ENCODE measurements around the gene AMN1. TPM values are rescaled to one million over a fixed set of nuclear protein-coding genes. Genes with fewer than 3 reads are reported as not detected.
"Not testable (repeated sequence)": the region's sequence is repeated elsewhere in the genome, so short reads cannot be mapped to it uniquely, and the experiment has no call there.

AMN1 gene
- polyA plus RNA-seq, 4 donors = 1.3 to 8.6 (median 5.8) TPM

- H3K27ac ChIP-seq (ENCODE audit: low read depth in 1 of 3, low read length in 2 of 3) = no peak overlapping the region
- DNase-seq (no peak), FAIRE-seq (no peak)
- peaks cover 0 to 8% of the 10 kb centered on the region in 2 donors for H3K9me3 ChIP-seq (ENCODE audit: control insufficient read depth in 2 of 2, insufficient read depth in 1 of 2, low read depth in 1 of 2, low read length in 1 of 2)
- no peaks in the 10 kb centered on the region for H3K27me3 ChIP-seq (ENCODE audit: control insufficient read depth in 3 of 3, insufficient read depth in 3 of 3, low read length in 3 of 3)
- WGBS, 3 donors = 67 to 87% (median 80%) methylated on average over 4 of the region's 4 CpGs
- H3K4me1 ChIP-seq (ENCODE audit: control insufficient read depth in 3 of 3, insufficient read depth in 2 of 3, low read depth in 1 of 3, low read length in 2 of 3) = peaks cover 0 to 14% (median 0%) of the 10 kb centered on the region in 3 donors
- H3K4me3 ChIP-seq (ENCODE audit: low read depth in 1 of 3, low read length in 3 of 3) = no peak overlapping the region
- no peaks in the 10 kb centered on the region for H3K36me3 ChIP-seq (ENCODE audit: control insufficient read depth in 3 of 3, insufficient read depth in 2 of 3, low read depth in 1 of 3, low read length in 3 of 3)
Observed at GRCh38 chr12:31759632-31760459, 31.0 kb upstream of the AMN1 start.

- DNase-seq = peak; percentile 63 to 81
- not testable (repeated sequence) for H3K4me3 ChIP-seq (ENCODE audit: low read depth in 1 of 3, low read length in 3 of 3); H3K27me3 ChIP-seq (ENCODE audit: control insufficient read depth in 3 of 3, insufficient read depth in 3 of 3, low read length in 3 of 3); H3K9me3 ChIP-seq (ENCODE audit: control insufficient read depth in 2 of 2, insufficient read depth in 1 of 2, low read depth in 1 of 2, low read length in 1 of 2); FAIRE-seq; H3K36me3 ChIP-seq (ENCODE audit: control insufficient read depth in 3 of 3, insufficient read depth in 2 of 3, low read depth in 1 of 3, low read length in 3 of 3)
- Histone ChIP-seq H3K4me1 (ENCODE audit: control insufficient read depth in 3 of 3, insufficient read depth in 2 of 3, low read depth in 1 of 3, low read length in 2 of 3) (peaks cover 0 to 14% (median 0%) of the 10 kb centered on the region in 3 donors), H3K27ac (ENCODE audit: low read depth in 1 of 3, low read length in 2 of 3) (peak overlapping the region in 1 of 3 donors; percentile 37)
- 60 to 81% (median 65%) methylated on average over 5 of the region's 5 CpGs for WGBS, 3 donors
Observed at GRCh38 chr12:31758297-31758696, 29.5 kb upstream of the AMN1 start.

GRCh38 chr12:31756977-31757420 is 28.2 kb upstream of the AMN1 start:
- peak overlapping the region; percentile 64 to 85 (median 81) for H3K27ac ChIP-seq (ENCODE audit: low read depth in 1 of 3, low read length in 2 of 3)
- DNase-seq = peak; percentile 88

GRCh38 chr12:31752450-31752849 is 23.6 kb upstream of the AMN1 start:
- Histone ChIP-seq H3K4me1 (ENCODE audit: control insufficient read depth in 3 of 3, insufficient read depth in 2 of 3, low read depth in 1 of 3, low read length in 2 of 3) (peaks cover 0 to 16% (median 1%) of the 10 kb centered on the region in 3 donors), H3K27ac (ENCODE audit: low read depth in 1 of 3, low read length in 2 of 3) (peak overlapping the region in 1 of 3 donors; percentile 7), H3K27me3 (ENCODE audit: control insufficient read depth in 3 of 3, insufficient read depth in 3 of 3, low read length in 3 of 3) (no peaks in the 10 kb centered on the region), H3K9me3 (ENCODE audit: control insufficient read depth in 2 of 2, insufficient read depth in 1 of 2, low read depth in 1 of 2, low read length in 1 of 2) (peaks cover 0 to 38% of the 10 kb centered on the region in 2 donors), H3K4me3 (ENCODE audit: low read depth in 1 of 3, low read length in 3 of 3) (no peak overlapping the region), H3K36me3 (ENCODE audit: control insufficient read depth in 3 of 3, insufficient read depth in 2 of 3, low read depth in 1 of 3, low read length in 3 of 3) (no peaks in the 10 kb centered on the region)
- FAIRE-seq (no peak), DNase-seq (no peak)
- 77 to 85% (median 79%) methylated on average over 4 of the region's 4 CpGs for WGBS, 3 donors

More at GRCh38 chr12:31756977-31757420, 28.2 kb upstream of the AMN1 start:
- no peak for FAIRE-seq
- peaks cover 0 to 14% of the 10 kb centered on the region in 2 donors for H3K9me3 ChIP-seq (ENCODE audit: control insufficient read depth in 2 of 2, insufficient read depth in 1 of 2, low read depth in 1 of 2, low read length in 1 of 2)
- H3K4me1 ChIP-seq (ENCODE audit: control insufficient read depth in 3 of 3, insufficient read depth in 2 of 3, low read depth in 1 of 3, low read length in 2 of 3) = peaks cover 0 to 14% (median 0%) of the 10 kb centered on the region in 3 donors
- H3K36me3 ChIP-seq (ENCODE audit: control insufficient read depth in 3 of 3, insufficient read depth in 2 of 3, low read depth in 1 of 3, low read length in 3 of 3) = no peaks in the 10 kb centered on the region
- 6 to 53% (median 17%) methylated on average over 1 of the region's 1 CpG for WGBS, 3 donors
- H3K4me3 ChIP-seq (ENCODE audit: low read depth in 1 of 3, low read length in 3 of 3) = no peak overlapping the region
- no peaks in the 10 kb centered on the region for H3K27me3 ChIP-seq (ENCODE audit: control insufficient read depth in 3 of 3, insufficient read depth in 3 of 3, low read length in 3 of 3)

- no peak overlapping the region for H3K27ac ChIP-seq (ENCODE audit: low read depth in 1 of 3, low read length in 2 of 3)
- no peaks in the 10 kb centered on the region for H3K27me3 ChIP-seq (ENCODE audit: control insufficient read depth in 3 of 3, insufficient read depth in 3 of 3, low read length in 3 of 3)
- H3K36me3 ChIP-seq (ENCODE audit: control insufficient read depth in 3 of 3, insufficient read depth in 2 of 3, low read depth in 1 of 3, low read length in 3 of 3) = no peaks in the 10 kb centered on the region
- peaks cover 0 to 41% of the 10 kb centered on the region in 2 donors for H3K9me3 ChIP-seq (ENCODE audit: control insufficient read depth in 2 of 2, insufficient read depth in 1 of 2, low read depth in 1 of 2, low read length in 1 of 2)
- H3K4me3 ChIP-seq (ENCODE audit: low read depth in 1 of 3, low read length in 3 of 3) = no peak overlapping the region
- WGBS, 3 donors = 53 to 69% (median 65%) methylated on average over 2 of the region's 2 CpGs
- peaks cover 1 to 10% (median 2%) of the 10 kb centered on the region in 3 donors for H3K4me1 ChIP-seq (ENCODE audit: control insufficient read depth in 3 of 3, insufficient read depth in 2 of 3, low read depth in 1 of 3, low read length in 2 of 3)
- DNase-seq (no peak), FAIRE-seq (no peak)
Observed at GRCh38 chr12:31751085-31751484, 22.3 kb upstream of the AMN1 start.

GRCh38 chr12:31750747-31751039 is 21.9 kb upstream of the AMN1 start:
- Histone ChIP-seq H3K27ac (ENCODE audit: low read depth in 1 of 3, low read length in 2 of 3) (peak overlapping the region in 1 of 3 donors; percentile 50), H3K36me3 (ENCODE audit: control insufficient read depth in 3 of 3, insufficient read depth in 2 of 3, low read depth in 1 of 3, low read length in 3 of 3) (no peaks in the 10 kb centered on the region), H3K9me3 (ENCODE audit: control insufficient read depth in 2 of 2, insufficient read depth in 1 of 2, low read depth in 1 of 2, low read length in 1 of 2) (peaks cover 0 to 41% of the 10 kb centered on the region in 2 donors), H3K27me3 (ENCODE audit: control insufficient read depth in 3 of 3, insufficient read depth in 3 of 3, low read length in 3 of 3) (no peaks in the 10 kb centered on the region), H3K4me3 (ENCODE audit: low read depth in 1 of 3, low read length in 3 of 3) (no peak overlapping the region), H3K4me1 (ENCODE audit: control insufficient read depth in 3 of 3, insufficient read depth in 2 of 3, low read depth in 1 of 3, low read length in 2 of 3) (peaks cover 1 to 10% (median 2%) of the 10 kb centered on the region in 3 donors)
- 47 to 86% (median 73%) methylated on average over 2 of the region's 2 CpGs for WGBS, 3 donors
- no peak for FAIRE-seq
- DNase-seq = no peak

- FAIRE-seq (peak; percentile 15), DNase-seq (peak; percentile 96 to 99)
- WGBS, 3 donors = 7 to 30% (median 9%) methylated on average over 5 of the region's 5 CpGs
- Histone ChIP-seq H3K9me3 (ENCODE audit: control insufficient read depth in 2 of 2, insufficient read depth in 1 of 2, low read depth in 1 of 2, low read length in 1 of 2) (peaks cover 0 to 43% of the 10 kb centered on the region in 2 donors), H3K36me3 (ENCODE audit: control insufficient read depth in 3 of 3, insufficient read depth in 2 of 3, low read depth in 1 of 3, low read length in 3 of 3) (no peaks in the 10 kb centered on the region), H3K4me1 (ENCODE audit: control insufficient read depth in 3 of 3, insufficient read depth in 2 of 3, low read depth in 1 of 3, low read length in 2 of 3) (peaks cover 1 to 10% (median 2%) of the 10 kb centered on the region in 3 donors), H3K27me3 (ENCODE audit: control insufficient read depth in 3 of 3, insufficient read depth in 3 of 3, low read length in 3 of 3) (no peaks in the 10 kb centered on the region), H3K4me3 (ENCODE audit: low read depth in 1 of 3, low read length in 3 of 3) (no peak overlapping the region), H3K27ac (ENCODE audit: low read depth in 1 of 3, low read length in 2 of 3) (peak overlapping the region; percentile 78 to 92 (median 87))
Observed at GRCh38 chr12:31749024-31749704, 20.3 kb upstream of the AMN1 start.

- DNase-seq (no peak), FAIRE-seq (no peak)
- Histone ChIP-seq H3K36me3 (ENCODE audit: control insufficient read depth in 3 of 3, insufficient read depth in 2 of 3, low read depth in 1 of 3, low read length in 3 of 3) (no peaks in the 10 kb centered on the region), H3K27ac (ENCODE audit: low read depth in 1 of 3, low read length in 2 of 3) (no peak overlapping the region), H3K27me3 (ENCODE audit: control insufficient read depth in 3 of 3, insufficient read depth in 3 of 3, low read length in 3 of 3) (no peaks in the 10 kb centered on the region), H3K4me3 (ENCODE audit: low read depth in 1 of 3, low read length in 3 of 3) (no peak overlapping the region), H3K4me1 (ENCODE audit: control insufficient read depth in 3 of 3, insufficient read depth in 2 of 3, low read depth in 1 of 3, low read length in 2 of 3) (peaks cover 1 to 9% (median 2%) of the 10 kb centered on the region in 3 donors), H3K9me3 (ENCODE audit: control insufficient read depth in 2 of 2, insufficient read depth in 1 of 2, low read depth in 1 of 2, low read length in 1 of 2) (peaks cover 0 to 36% of the 10 kb centered on the region in 2 donors)
- 88 to 94% (median 93%) methylated on average over 2 of the region's 2 CpGs for WGBS, 3 donors
Observed at GRCh38 chr12:31745242-31745641, 16.4 kb upstream of the AMN1 start.

Measured in small intestine (tissue), 7 donors.